H1 (cell line): ENCODE data around the gene CRY1. TPM values are rescaled to one million over a fixed set of nuclear protein-coding genes. Genes with fewer than 3 reads are reported as not detected.

Source experiments
- CTCF ChIA-PET: fragments of 300-600 bp; sonication (Branson Sonifier 250); formaldehyde crosslinking; loops from one replicate; lab custom pipeline; 2021; ENCODE audit not compliant: partially characterized antibody; lab: Charles Lee
- POLR2A ChIA-PET: fragments of 300-600 bp; sonication (Branson Sonifier 250); formaldehyde crosslinking; loops from one replicate; lab custom pipeline; 2021; ENCODE audit warnings: inconsistent platforms; ENCODE audit not compliant: partially characterized antibody; lab: Charles Lee
- DNase-seq, 2 experiments: peaks; one replicate each; pipeline versions ENCODE4 v3.0.0 to v3.0.0-alpha.2; 2010 to 2022; ENCODE audit warnings: low spot score in 2 of 2, low read depth in 1 of 2, mixed read lengths in 1 of 2
- FAIRE-seq: peaks from 2 replicates; lab custom pipeline; 2011; peaks lifted over from hg19 to GRCh38; lab: Jason Lieb, UNC
- H2AFZ ChIP-seq: 2 replicates; pipeline ENCODE4 v1.8.1; 2012; ENCODE audit warnings: low read length, inconsistent platforms
- H2AK5ac ChIP-seq: 2 replicates; pipeline ENCODE4 v1.6.1; 2013; ENCODE audit warnings: low read depth, low read length
- H2BK120ac ChIP-seq: replicated peaks from 2 replicates; pipeline ENCODE3; 2013; ENCODE audit warnings: low read depth, low read length, inconsistent platforms
- H2BK12ac ChIP-seq: 2 replicates; pipeline ENCODE4 v1.6.1; 2013; ENCODE audit warnings: low read depth, low read length
- H2BK15ac ChIP-seq: 2 replicates; pipeline ENCODE4 v1.6.1; 2013; ENCODE audit warnings: low read length
- H2BK20ac ChIP-seq: 2 replicates; pipeline ENCODE4 v1.6.1; 2013; ENCODE audit warnings: low read length
- H2BK5ac ChIP-seq: 2 replicates; pipeline ENCODE4 v1.6.1; 2013; ENCODE audit warnings: low read depth, low read length
- H3K14ac ChIP-seq: 2 replicates; pipeline ENCODE4 v1.6.1; 2013; ENCODE audit warnings: inconsistent platforms; ENCODE audit not compliant: insufficient read length
- H3K18ac ChIP-seq: 2 replicates; pipeline ENCODE4 v1.6.1; 2013; ENCODE audit warnings: low read length; ENCODE audit errors: extremely low read depth
- H3K23ac ChIP-seq: 2 replicates; pipeline ENCODE4 v1.6.1; 2013; ENCODE audit warnings: inconsistent platforms; ENCODE audit not compliant: insufficient read length
- H3K23me2 ChIP-seq: 2 replicates; pipeline ENCODE4 v1.6.1; 2013; ENCODE audit warnings: low read depth, low read length
- H3K27ac ChIP-seq: 2 replicates; pipeline ENCODE4 v1.6.1; 2011; ENCODE audit warnings: low read depth, low read length, inconsistent platforms
- H3K27me3 ChIP-seq, 4 experiments: replicated peaks in 1 of 4; 1 replicate in 1 of 4; 2 replicates in 3 of 4; pipeline versions ENCODE4 v1.6.1 to v1.8.1; 2011 to 2013; ENCODE audit warnings: low read length in 3 of 4, mild to moderate bottlenecking in 3 of 4, inconsistent platforms in 2 of 4, mixed read lengths in 2 of 4, moderate library complexity in 1 of 4; ENCODE audit not compliant: control insufficient read depth in 3 of 4, insufficient read depth in 3 of 4; ENCODE audit errors: extremely low read depth in 1 of 4
- H3K36me3 ChIP-seq, 4 experiments: 2 replicates each; pipeline versions ENCODE4 v1.6.1 to v1.8.1; 2011 to 2013; ENCODE audit warnings: mild to moderate bottlenecking in 4 of 4, low read length in 3 of 4, moderate library complexity in 2 of 4, control low read depth in 1 of 4, inconsistent platforms in 1 of 4; ENCODE audit not compliant: insufficient read depth in 4 of 4, control insufficient read depth in 2 of 4
- H3K4ac ChIP-seq: replicated peaks from 2 replicates; pipeline ENCODE3; 2013; ENCODE audit warnings: low read length, low read depth, mixed read lengths, inconsistent platforms; ENCODE audit not compliant: insufficient read length
- H3K4me1 ChIP-seq, 4 experiments: replicated peaks in 1 of 4; 1 replicate in 1 of 4; 2 replicates in 3 of 4; pipeline versions ENCODE4 v1.6.1 to v1.8.1; 2011 to 2013; ENCODE audit warnings: low read length in 3 of 4, inconsistent platforms in 2 of 4, mixed read lengths in 1 of 4; ENCODE audit not compliant: insufficient read depth in 4 of 4, control insufficient read depth in 3 of 4
- H3K4me2 ChIP-seq, 2 experiments: 2 replicates each; pipeline versions ENCODE4 v1.6.1 to v1.8.1; 2011 to 2013; ENCODE audit warnings: low read depth in 2 of 2, low read length in 2 of 2, control low read depth in 1 of 2, inconsistent platforms in 1 of 2, mild to moderate bottlenecking in 1 of 2; ENCODE audit not compliant: insufficient read depth in 1 of 2
- H3K4me3 ChIP-seq, 4 experiments: fragments of 200-600, 300-600 bp in 1 of 4; sonication (generic), shearing (Covaris generic), sonication (Bioruptor Twin) in 1 of 4; 2 replicates each; pipeline versions ENCODE4 v1.5.1 to v1.8.1; 2011 to 2016; ENCODE audit warnings: low read length in 4 of 4, low read depth in 3 of 4, control low read depth in 2 of 4, inconsistent platforms in 2 of 4, mild to moderate bottlenecking in 2 of 4, mixed read lengths in 1 of 4, moderate library complexity in 1 of 4; ENCODE audit not compliant: insufficient read depth in 2 of 4; ENCODE audit errors: extremely low read depth in 1 of 4
- H3K56ac ChIP-seq: replicated peaks from 2 replicates; pipeline ENCODE3; 2013; ENCODE audit warnings: low read depth, mild to moderate bottlenecking, mixed read lengths, low read length, inconsistent platforms; ENCODE audit not compliant: insufficient read length
- H3K79me1 ChIP-seq: 2 replicates; pipeline ENCODE4 v1.6.1; 2013; ENCODE audit warnings: low read depth, low read length, control low read depth
- H3K79me2 ChIP-seq, 2 experiments: 2 replicates each; pipeline versions ENCODE4 v1.6.1 to v1.8.1; 2012 to 2013; ENCODE audit warnings: low read length in 2 of 2, mild to moderate bottlenecking in 2 of 2, inconsistent platforms in 1 of 2; ENCODE audit not compliant: insufficient read depth in 2 of 2, control insufficient read depth in 1 of 2
- H3K9ac ChIP-seq, 4 experiments: replicated peaks in 1 of 4; 1 replicate in 1 of 4; 2 replicates in 3 of 4; pipeline versions ENCODE4 v1.6.1 to v1.8.1; 2011 to 2013; ENCODE audit warnings: low read depth in 3 of 4, low read length in 3 of 4, control low read depth in 2 of 4, mild to moderate bottlenecking in 2 of 4, moderate library complexity in 2 of 4, inconsistent platforms in 1 of 4; ENCODE audit errors: extremely low read depth in 1 of 4
- H3K9me3 ChIP-seq, 2 experiments: 2 replicates each; pipeline versions ENCODE4 v1.6.1 to v1.8.1; 2012 to 2013; ENCODE audit warnings: mild to moderate bottlenecking in 2 of 2, moderate library complexity in 2 of 2, control low read depth in 1 of 2, inconsistent platforms in 1 of 2, low read depth in 1 of 2, low read length in 1 of 2, mixed read lengths in 1 of 2; ENCODE audit not compliant: insufficient read depth in 2 of 2
- H4K20me1 ChIP-seq, 2 experiments: replicated peaks in 1 of 2; 2 replicates each; pipeline versions ENCODE3 to v1.8.1; 2011 to 2013; ENCODE audit warnings: inconsistent platforms in 2 of 2, low read length in 2 of 2, mild to moderate bottlenecking in 1 of 2; ENCODE audit not compliant: insufficient read depth in 2 of 2, control insufficient read depth in 1 of 2
- H4K5ac ChIP-seq: 2 replicates; pipeline ENCODE4 v1.6.1; 2013; ENCODE audit warnings: low read length, low read depth, mixed read lengths, inconsistent platforms; ENCODE audit not compliant: insufficient read length
- H4K8ac ChIP-seq: 2 replicates; pipeline ENCODE4 v1.8.0; 2013; ENCODE audit warnings: mild to moderate bottlenecking, moderate library complexity, low read length, inconsistent platforms; ENCODE audit not compliant: insufficient read depth; ENCODE audit errors: extremely low read depth
- H4K91ac ChIP-seq: replicated peaks from 2 replicates; pipeline ENCODE3; 2013; ENCODE audit warnings: low read length, mixed read lengths, inconsistent platforms; ENCODE audit not compliant: insufficient read length
- ATF2 ChIP-seq: IDR thresholded peaks from 2 replicates; pipeline ENCODE4 v1.6.1; 2012; ENCODE audit warnings: low read length, inconsistent platforms
- CHD1 ChIP-seq: IDR thresholded peaks from 2 replicates; pipeline ENCODE4 v1.6.1; 2012; ENCODE audit warnings: low read depth, low read length, improper control_type of control experiment
- E2F6 ChIP-seq: IDR thresholded peaks from 2 replicates; pipeline ENCODE4 v1.6.1; 2012; ENCODE audit warnings: inconsistent platforms
- GTF2F1 ChIP-seq: IDR thresholded peaks from 2 replicates; pipeline ENCODE4 v1.6.1; 2012; ENCODE audit warnings: low read depth, low read length, improper control_type of control experiment, borderline replicate concordance
- HDAC2 ChIP-seq, 2 experiments: fragments of 300-600 bp in 1 of 2; sonication (generic) in 1 of 2; IDR thresholded peaks; 2 replicates each; pipeline ENCODE4 v1.6.1; 2011 to 2012; ENCODE audit warnings: low read depth in 2 of 2, low read length in 2 of 2, mild to moderate bottlenecking in 2 of 2, moderate library complexity in 2 of 2, borderline replicate concordance in 1 of 2, inconsistent platforms in 1 of 2
- MAFK ChIP-seq: IDR thresholded peaks from 2 replicates; pipeline ENCODE4 v1.6.1; 2012; ENCODE audit warnings: low read depth, mild to moderate bottlenecking, improper control_type of control experiment, low read length
- POLR2A ChIP-seq, 2 experiments: IDR thresholded peaks; 1 replicate in 1 of 2; 2 replicates in 1 of 2; pipeline ENCODE4 v1.6.1; 2011; ENCODE audit warnings: low read depth in 2 of 2, low read length in 2 of 2, mild to moderate bottlenecking in 2 of 2; ENCODE audit errors: control extremely low read depth in 1 of 2
- SIX5 ChIP-seq: IDR thresholded peaks from 2 replicates; pipeline ENCODE4 v1.6.1; 2011; ENCODE audit warnings: mild to moderate bottlenecking, low read depth, low read length
- TAF7 ChIP-seq: optimal IDR thresholded peaks from 2 replicates; pipeline ENCODE3; 2011; ENCODE audit warnings: low read depth, mild to moderate bottlenecking, inconsistent platforms, low read length, moderate library complexity, borderline replicate concordance
- TCF12 ChIP-seq: IDR thresholded peaks from 2 replicates; pipeline ENCODE4 v1.6.1; 2011; ENCODE audit warnings: low read depth, mild to moderate bottlenecking, low read length
- USF2 ChIP-seq: IDR thresholded peaks from 2 replicates; pipeline ENCODE4 v1.6.1; 2011; ENCODE audit warnings: low read length, improper control_type of control experiment
- WGBS, 2 experiments: shearing (Covaris generic) in 1 of 2; methylation state at CpG; one replicate each; pipeline versions ENCODE4 v1.1.6 to v1.1.7; 2013 to 2015; ENCODE audit warnings: low lambda C conversion rate in 2 of 2, mixed read lengths in 2 of 2, inconsistent platforms in 1 of 2, low coverage in 1 of 2, missing lambda C conversion rate in 1 of 2; ENCODE audit not compliant: insufficient replicate concordance in 2 of 2, insufficient coverage in 1 of 2, insufficient read length in 1 of 2; ENCODE audit errors: extremely low coverage in 1 of 2, missing lambda C conversion rate in 1 of 2; 5-methylcytosine and 5-hydroxymethylcytosine counted together
- polyA plus RNA-seq, 7 experiments: library from polyadenylated mRNA; depleted of rRNA in 3 of 7; stranded (reverse) in 5 of 7; unstranded in 2 of 7; fragments of >200 nt in 5 of 7; fragments of 200-250 nt in 2 of 7; gene quantifications; 1 replicate in 5 of 7; 2 replicates in 1 of 7; 4 replicates in 1 of 7; pipeline versions ENCODE4 v1.2.1 to v1.2.3, GENCODE V29; 2011 to 2013; ENCODE audit warnings: missing spikeins in 2 of 7, mixed read lengths in 2 of 7
- total RNA-seq: library from RNA; stranded (reverse); fragmentation: NEBNext Ultra II Directional; extraction: Animal tissue kit (Norgen Biotek cat#: 25700); gene quantifications from 2 replicates; pipeline ENCODE4 v1.2.1, GENCODE V29; 2021

CRY1 gene
- total and polyA plus RNA-seq, 2 of the 8 experiments (the other 6 are each of a cell fraction or from before 2014, with no cell fraction given), result 13.6 to 25.1 TPM

- ChIA-PET CTCF (no interaction called here), POLR2A (no interaction called here)
- no peak for TF ChIP-seq HDAC2 (IDR thresholded peaks at IDR 0.05; ENCODE audit: borderline replicate concordance in 1 of 2, low read depth in 2 of 2, low read length in 2 of 2)
- no peak for TF ChIP-seq MAFK
- TF ChIP-seq E2F6, result no peak
- TF ChIP-seq USF2, result no peak
- TF ChIP-seq CHD1, result no peak
- no peak for TF ChIP-seq TAF7
- no peak for TF ChIP-seq POLR2A (IDR thresholded peaks at IDR 0.05; ENCODE audit: control extremely low read depth in 1 of 2, low read depth in 2 of 2, low read length in 2 of 2)
- TF ChIP-seq ATF2, result no peak
- no peak for TF ChIP-seq TCF12
- no peak for TF ChIP-seq SIX5
- no peak for TF ChIP-seq GTF2F1
These were observed 118.8 kb downstream of the CRY1 start for GRCh38 chr12:106974511-106974910.

More at GRCh38 chr12:106974511-106974910, 118.8 kb downstream of the CRY1 start:
- H3K27ac ChIP-seq, result no peak overlapping the region
- H3K79me1 ChIP-seq, result no peaks in the 10 kb centered on the region
- no peaks in the 10 kb centered on the region for H3K79me2 ChIP-seq
- H2AK5ac ChIP-seq, result no peak overlapping the region
- no peak overlapping the region for H3K14ac ChIP-seq
- no peak overlapping the region for H4K5ac ChIP-seq
- H4K91ac ChIP-seq, result no peak overlapping the region
- H2BK5ac ChIP-seq, result no peak overlapping the region
- H3K27me3 ChIP-seq, result no peaks in the 10 kb centered on the region
- FAIRE-seq (no peak), DNase-seq (no peak)
- no peaks in the 10 kb centered on the region for H3K23me2 ChIP-seq
- H2BK120ac ChIP-seq, result no peak overlapping the region
- H3K23ac ChIP-seq, result no peak overlapping the region
- H3K4ac ChIP-seq, result no peak overlapping the region
- peaks cover 0 to 3% of the 10 kb centered on the region in 2 experiments for H4K20me1 ChIP-seq
- H3K56ac ChIP-seq, result no peak overlapping the region
- H2BK12ac ChIP-seq, result no peak overlapping the region
- peaks cover 0 to 7% (median 0%) of the 10 kb centered on the region in 4 experiments; a peak in 3 of 8 replicates for H3K36me3 ChIP-seq
- no peak overlapping the region for H2BK20ac ChIP-seq
- H2BK15ac ChIP-seq, result no peak overlapping the region
- H2AFZ ChIP-seq, result no peak overlapping the region
- H3K4me1 ChIP-seq, result no peaks in the 10 kb centered on the region
- no peak overlapping the region for H3K18ac ChIP-seq
- WGBS, 2 experiments, result 82% methylated on average over 3 of the region's 3 CpGs; no CpG with 5 or more reads in 1 of the 2 experiments
- no peak overlapping the region for H3K4me3 ChIP-seq
- no peaks in the 10 kb centered on the region for H3K9me3 ChIP-seq
- H3K4me2 ChIP-seq, result no peak overlapping the region
- H4K8ac ChIP-seq, result no peak overlapping the region
- no peak overlapping the region for H3K9ac ChIP-seq
